HEK293 (cell line): Measurements from ENCODE around the gene KRTCAP2.

ENCODE experiments used
- CTCF ChIP-seq: fragments of 450-650 bp; formaldehyde crosslinking; IDR thresholded peaks from 2 replicates; pipeline ENCODE4 v1.5.1; 2016; ENCODE audit warnings: missing biosample characterization, missing genetic modification characterization
- FEZF1 ChIP-seq: fragments of 450-650 bp; formaldehyde crosslinking; IDR thresholded peaks from 2 replicates; pipeline ENCODE4 v1.5.1; 2016; ENCODE audit warnings: missing biosample characterization, missing genetic modification characterization
- KLF1 ChIP-seq: fragments of 450-650 bp; formaldehyde crosslinking; IDR thresholded peaks from 2 replicates; pipeline ENCODE4 v1.5.1; 2016; ENCODE audit warnings: missing biosample characterization, missing genetic modification characterization
- KLF8 ChIP-seq: fragments of 450-650 bp; formaldehyde crosslinking; IDR thresholded peaks from 2 replicates; pipeline ENCODE4 v1.5.1; 2016; ENCODE audit warnings: missing biosample characterization, missing genetic modification characterization
- PRDM2 ChIP-seq: fragments of 450-650 bp; formaldehyde crosslinking; IDR thresholded peaks from 2 replicates; pipeline ENCODE4 v1.5.1; 2016; ENCODE audit warnings: missing biosample characterization, missing genetic modification characterization, borderline replicate concordance
- REST ChIP-seq: fragments of 450-650 bp; formaldehyde crosslinking; IDR thresholded peaks from 2 replicates; pipeline ENCODE4 v1.5.1; 2016; ENCODE audit warnings: missing biosample characterization, missing genetic modification characterization
- SETDB1 ChIP-seq: IDR thresholded peaks from one replicate; pipeline ENCODE4 v1.6.1; 2017; ENCODE audit warnings: mild to moderate bottlenecking, low read length, moderate library complexity, mixed read lengths; ENCODE audit not compliant: insufficient read length
- ZBTB48 ChIP-seq: fragments of 450-650 bp; formaldehyde crosslinking; IDR thresholded peaks from 2 replicates; pipeline ENCODE4 v1.5.1; 2016; ENCODE audit warnings: missing biosample characterization, missing genetic modification characterization
- ZFHX2 ChIP-seq: fragments of 450-650 bp; formaldehyde crosslinking; conservative IDR thresholded peaks from 2 replicates; pipeline ENCODE4 v1.5.1; 2016; ENCODE audit warnings: missing biosample characterization, missing genetic modification characterization
- ZFP3 ChIP-seq: fragments of 450-650 bp; formaldehyde crosslinking; IDR thresholded peaks from 2 replicates; pipeline ENCODE4 v1.5.1; 2016; ENCODE audit warnings: low read depth, missing biosample characterization, missing genetic modification characterization
- ZNF140 ChIP-seq: fragments of 450-650 bp; formaldehyde crosslinking; IDR thresholded peaks from 2 replicates; pipeline ENCODE4 v1.5.1; 2016; ENCODE audit warnings: missing biosample characterization, missing genetic modification characterization
- ZNF146 ChIP-seq: fragments of 450-650 bp; formaldehyde crosslinking; IDR thresholded peaks from 2 replicates; pipeline ENCODE4 v1.5.1; 2016; ENCODE audit warnings: missing biosample characterization, missing genetic modification characterization
- ZNF202 ChIP-seq: fragments of 450-650 bp; formaldehyde crosslinking; IDR thresholded peaks from 2 replicates; pipeline ENCODE4 v1.5.1; 2016; ENCODE audit warnings: missing biosample characterization, missing genetic modification characterization, borderline replicate concordance
- ZNF221 ChIP-seq: fragments of 450-650 bp; formaldehyde crosslinking; IDR thresholded peaks from 2 replicates; pipeline ENCODE4 v1.5.1; 2017; ENCODE audit warnings: missing biosample characterization, missing genetic modification characterization, borderline replicate concordance
- ZNF223 ChIP-seq: fragments of 450-650 bp; formaldehyde crosslinking; IDR thresholded peaks from 2 replicates; pipeline ENCODE4 v1.5.1; 2016; ENCODE audit warnings: missing biosample characterization, missing genetic modification characterization
- ZNF239 ChIP-seq: fragments of 450-650 bp; formaldehyde crosslinking; IDR thresholded peaks from 2 replicates; pipeline ENCODE4 v1.5.1; 2016; ENCODE audit warnings: missing biosample characterization, missing genetic modification characterization
- ZNF341 ChIP-seq: fragments of 450-650 bp; formaldehyde crosslinking; IDR thresholded peaks from 2 replicates; pipeline ENCODE4; 2016; ENCODE audit warnings: low read depth, missing biosample characterization, missing genetic modification characterization
- ZNF350 ChIP-seq: fragments of 450-650 bp; formaldehyde crosslinking; IDR thresholded peaks from 2 replicates; pipeline ENCODE4 v1.5.0; 2017; ENCODE audit warnings: missing biosample characterization, mild to moderate bottlenecking, missing genetic modification characterization
- ZNF391 ChIP-seq: fragments of 450-650 bp; formaldehyde crosslinking; IDR thresholded peaks from 2 replicates; pipeline ENCODE4 v1.5.1; 2016; ENCODE audit warnings: low read depth, missing biosample characterization, missing genetic modification characterization, borderline replicate concordance
- ZNF48 ChIP-seq: fragments of 450-650 bp; formaldehyde crosslinking; IDR thresholded peaks from 2 replicates; pipeline ENCODE4 v1.5.1; 2016; ENCODE audit warnings: missing biosample characterization, missing genetic modification characterization
- ZNF544 ChIP-seq: fragments of 450-650 bp; formaldehyde crosslinking; IDR thresholded peaks from 2 replicates; pipeline ENCODE4 v1.5.0; 2017; ENCODE audit warnings: missing biosample characterization, missing genetic modification characterization
- ZNF571 ChIP-seq: fragments of 450-650 bp; formaldehyde crosslinking; IDR thresholded peaks from 2 replicates; pipeline ENCODE4 v1.5.0; 2017; ENCODE audit warnings: missing biosample characterization, missing genetic modification characterization
- ZNF629 ChIP-seq: fragments of 450-650 bp; formaldehyde crosslinking; IDR thresholded peaks from 2 replicates; pipeline ENCODE4 v1.5.1; 2017; ENCODE audit warnings: missing biosample characterization, missing genetic modification characterization
- ZNF645 ChIP-seq: fragments of 450-650 bp; formaldehyde crosslinking; IDR thresholded peaks from 2 replicates; pipeline ENCODE4; 2016; ENCODE audit warnings: missing biosample characterization, missing genetic modification characterization
- ZNF654 ChIP-seq: fragments of 450-650 bp; formaldehyde crosslinking; IDR thresholded peaks from 2 replicates; pipeline ENCODE4 v1.5.1; 2016; ENCODE audit warnings: low read depth, missing biosample characterization, missing genetic modification characterization
- ZNF704 ChIP-seq: fragments of 450-650 bp; formaldehyde crosslinking; IDR thresholded peaks from 2 replicates; pipeline ENCODE4 v1.5.1; 2016; ENCODE audit warnings: missing biosample characterization, missing genetic modification characterization
- ZNF747 ChIP-seq: fragments of 450-650 bp; formaldehyde crosslinking; IDR thresholded peaks from 2 replicates; pipeline ENCODE4 v1.5.1; 2016; ENCODE audit warnings: missing biosample characterization, missing genetic modification characterization

KRTCAP2 gene

GRCh38 chr1:155139895-155140629 is 33.0 kb downstream of the KRTCAP2 start, which contains the start of gene DPM3 (continued):
- no peak for TF ChIP-seq ZNF645 (tag by site-specific recombination)
- no peak for TF ChIP-seq ZNF571
- no peak for TF ChIP-seq ZNF140 (tag by site-specific recombination)
- no peak for TF ChIP-seq ZNF239 (tag by site-specific recombination)
- TF ChIP-seq ZNF350 (tag by site-specific recombination): no peak
- no peak for TF ChIP-seq ZNF544
- no peak for TF ChIP-seq ZNF747 (tag by site-specific recombination)
- TF ChIP-seq ZFP3 (tag by site-specific recombination): no peak
- peak; percentile 75 for TF ChIP-seq ZNF629 (tag by site-specific recombination)
- peak; percentile 55; the same call in 1 of the 2 replicates for TF ChIP-seq ZBTB48 (tag by site-specific recombination)
- no peak for TF ChIP-seq CTCF (tag by site-specific recombination)
- peak; percentile 70; the same call in 1 of the 2 replicates for TF ChIP-seq ZNF391 (tag by site-specific recombination)
- TF ChIP-seq ZNF202 (tag by site-specific recombination): no peak
- TF ChIP-seq REST (tag by site-specific recombination): peak; percentile 58; the same call in 1 of the 2 replicates
- TF ChIP-seq ZFHX2: peak; percentile 90
- TF ChIP-seq ZNF223 (tag by site-specific recombination): no peak
- TF ChIP-seq ZNF48 (tag by site-specific recombination): no peak
- TF ChIP-seq ZNF704: no peak
- no peak for TF ChIP-seq FEZF1 (tag by site-specific recombination)
- no peak for TF ChIP-seq ZNF654 (tag by site-specific recombination)
- TF ChIP-seq KLF1 (tag by site-specific recombination): no peak
- TF ChIP-seq KLF8 (tag by site-specific recombination): peak; percentile 75
- no peak for TF ChIP-seq PRDM2 (tag by site-specific recombination)
- peak; percentile 92 for TF ChIP-seq ZNF341 (tag by site-specific recombination)
- 0 out of 2 replicates have a peak, but pooled peaks have one; percentile 2 for TF ChIP-seq ZNF146
- TF ChIP-seq SETDB1: no peak
- no peak for TF ChIP-seq ZNF221 (tag by site-specific recombination)
